ENCODE measurements around the gene NANP.

NANP gene

GRCh38 chr20:25624500-25624939, 706 bp upstream of the NANP start:
- peak overlapping the region; percentile 58 for H3K4me3 ChIP-seq (ENCODE audit: low read depth, low read length)
- no peak for TF ChIP-seq CTCF (IDR thresholded peaks at IDR 0.05; ENCODE audit: borderline replicate concordance, insufficient read depth, low read depth, low read length)

GRCh38 chr20:25623225-25623735, 534 bp downstream of the NANP start:
- TF ChIP-seq CTCF (IDR thresholded peaks at IDR 0.05; ENCODE audit: borderline replicate concordance, insufficient read depth, low read depth, low read length): no peak
- H3K4me3 ChIP-seq (ENCODE audit: low read depth, low read length): peak overlapping the region; percentile 58

DNA sequence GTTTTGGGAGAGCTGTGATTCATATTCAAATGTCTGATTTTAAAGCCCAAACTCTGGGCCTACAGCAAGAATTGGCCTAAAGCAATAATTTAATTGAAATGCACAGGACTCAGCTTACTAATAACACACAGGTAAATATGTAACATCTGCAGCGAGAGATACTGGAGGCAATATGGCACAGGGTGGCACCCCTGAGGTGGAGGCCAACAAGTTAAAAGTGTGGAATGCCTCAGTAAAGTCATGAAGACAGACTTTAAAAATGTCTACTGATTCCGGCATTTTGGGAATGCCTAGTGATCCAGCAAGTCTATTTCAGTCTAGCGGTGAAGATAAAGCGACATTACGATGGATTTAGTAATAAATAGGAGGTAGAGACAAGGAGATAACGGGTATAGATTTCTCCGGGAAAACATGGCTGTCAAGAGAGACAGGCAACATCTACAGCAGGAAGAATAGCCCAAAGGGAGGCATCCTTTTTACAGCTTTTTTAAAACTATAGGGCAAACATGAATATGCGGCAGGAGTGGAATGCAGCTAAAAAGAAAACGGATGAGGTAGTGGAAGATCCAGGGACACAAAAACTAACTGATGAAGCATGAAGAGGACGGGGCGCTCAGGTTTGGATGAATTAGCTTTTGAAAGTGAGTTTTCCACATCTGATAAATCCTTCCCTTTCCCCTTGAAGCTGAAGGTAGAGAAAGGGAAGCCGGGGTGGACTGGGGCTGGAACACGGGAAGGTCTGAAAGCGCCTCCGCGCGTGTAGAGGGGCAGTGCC, 1.2 kb downstream of the NANP start:
- no peak for TF ChIP-seq CTCF (IDR thresholded peaks at IDR 0.05; ENCODE audit: borderline replicate concordance, insufficient read depth, low read depth, low read length)
- H3K4me3 ChIP-seq (ENCODE audit: low read depth, low read length): peak overlapping the region; percentile 58

GRCh38 chr20:25622049-25622448, 1.8 kb downstream of the NANP start:
- no peak for TF ChIP-seq CTCF (IDR thresholded peaks at IDR 0.05; ENCODE audit: borderline replicate concordance, insufficient read depth, low read depth, low read length)
- no peak overlapping the region for H3K4me3 ChIP-seq (ENCODE audit: low read depth, low read length)

GRCh38 chr20:25619514-25619913, 4.3 kb downstream of the NANP start:
- no peak overlapping the region for H3K4me3 ChIP-seq (ENCODE audit: low read depth, low read length)
- no peak for TF ChIP-seq CTCF (IDR thresholded peaks at IDR 0.05; ENCODE audit: borderline replicate concordance, insufficient read depth, low read depth, low read length)

DNA sequence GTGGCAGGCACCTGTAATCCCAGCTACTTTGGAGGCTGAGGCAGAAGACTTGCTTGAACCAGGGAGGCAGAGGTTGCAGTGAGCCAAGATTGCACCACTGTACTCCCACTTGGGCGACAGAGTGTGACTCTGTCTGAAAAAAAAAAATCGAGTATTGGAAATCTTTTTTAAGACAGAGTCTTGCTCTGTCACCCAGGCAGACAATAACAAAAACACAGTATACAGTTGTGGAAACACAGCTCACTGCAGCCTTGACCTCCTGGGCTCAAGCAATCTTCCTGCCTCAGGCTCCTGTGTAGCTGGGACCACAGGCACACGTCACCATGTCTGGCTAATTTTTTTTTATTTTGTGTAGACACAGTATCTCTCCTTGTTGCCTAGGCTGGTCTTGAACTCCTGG, 15.0 kb downstream of the NANP start:
- no peak for TF ChIP-seq CTCF (IDR thresholded peaks at IDR 0.05; ENCODE audit: borderline replicate concordance, insufficient read depth, low read depth, low read length)
- no peak overlapping the region for H3K4me3 ChIP-seq (ENCODE audit: low read depth, low read length)

DNA sequence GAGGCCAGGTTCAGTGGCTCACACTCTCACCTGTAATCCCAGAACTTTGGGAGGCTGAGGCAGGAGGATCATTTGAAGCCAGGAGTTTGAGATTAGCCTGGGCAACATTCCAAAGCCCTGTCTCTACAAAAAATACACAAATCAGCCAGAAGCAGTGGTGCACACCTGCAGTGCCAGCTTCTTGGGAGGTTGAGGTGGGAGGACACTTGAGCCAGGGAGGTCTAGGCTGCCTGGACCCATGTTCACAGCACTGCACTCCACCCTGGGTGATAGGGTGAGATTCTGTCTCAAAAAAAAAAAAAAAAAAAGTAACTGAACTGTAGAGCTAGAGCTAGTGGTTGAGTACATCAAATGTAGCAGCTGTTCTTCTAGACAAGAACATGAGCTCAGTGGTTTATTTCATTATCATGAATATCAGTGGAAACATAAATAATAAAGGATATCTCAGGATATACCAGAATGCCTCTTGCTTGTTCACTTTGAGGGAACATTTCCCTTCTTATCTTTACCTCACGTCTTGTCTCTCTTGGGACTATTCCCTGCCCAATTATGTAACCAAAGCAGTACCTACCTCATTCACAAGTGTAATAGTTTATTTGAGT, 17.6 kb downstream of the NANP start:
- TF ChIP-seq CTCF (IDR thresholded peaks at IDR 0.05; ENCODE audit: borderline replicate concordance, insufficient read depth, low read depth, low read length): no peak
- no peak overlapping the region for H3K4me3 ChIP-seq (ENCODE audit: low read depth, low read length)

Data from GM12875 (cell line).